NT2/D1 (cell line): ENCODE data around the gene CYB561A3.

ENCODE experiments used
- SUZ12 ChIP-seq: IDR thresholded peaks from 2 replicates; pipeline ENCODE4 v1.6.1; 2011; ENCODE audit not compliant: insufficient read length, insufficient read depth; ENCODE audit errors: extremely low read depth
- YY1 ChIP-seq: IDR thresholded peaks from 2 replicates; pipeline ENCODE4 v1.6.1; 2011; ENCODE audit not compliant: insufficient read length, insufficient read depth
- ZNF274 ChIP-seq: IDR thresholded peaks from 2 replicates; pipeline ENCODE4 v1.6.1; 2011; ENCODE audit warnings: mild to moderate bottlenecking, low read depth, low read length

DNA sequence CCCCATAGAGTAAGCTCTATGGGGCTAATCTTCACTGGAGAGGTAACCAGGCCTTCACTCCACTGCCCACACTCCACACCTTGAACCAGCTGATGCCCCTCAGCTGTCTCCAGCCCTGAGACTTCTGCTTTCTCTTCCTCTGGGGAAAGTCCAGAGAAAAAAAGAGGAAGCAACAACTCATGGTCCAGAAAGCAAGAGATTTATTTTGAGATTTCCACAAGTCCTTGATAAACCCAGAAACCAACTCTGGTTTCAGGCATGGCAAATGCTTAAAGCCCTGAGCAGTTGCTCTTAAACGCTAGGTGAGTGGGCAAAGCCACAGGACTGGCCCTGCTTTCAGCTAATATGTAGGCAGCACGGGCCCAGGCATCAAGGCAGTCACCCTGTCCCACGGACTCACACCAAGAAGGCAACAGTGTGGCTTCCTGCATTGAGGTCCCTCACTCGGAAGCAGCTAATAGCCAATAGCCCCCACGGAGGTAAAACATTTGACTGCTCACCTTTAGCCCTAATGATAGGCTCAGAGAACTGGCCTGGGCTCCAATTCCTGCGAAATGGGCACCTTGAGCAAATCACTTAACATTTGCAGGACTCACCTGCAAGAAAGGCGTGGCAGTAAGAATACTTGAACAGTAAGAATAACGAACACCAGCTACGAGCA, 4.3 kb downstream of the CYB561A3 start:
- no peak for TF ChIP-seq YY1
- no peak for TF ChIP-seq ZNF274
- no peak for TF ChIP-seq SUZ12
